Vagina (tissue), 2 donors: ENCODE measurements around the gene FOXA2.

ENCODE experiments used
- CTCF ChIP-seq, 3 experiments: fragments of 450-650 bp in 2 of 3; fragments of 200-600 bp in 1 of 3; sonication (generic) in 1 of 3; IDR thresholded peaks; one replicate each; pipeline ENCODE4 v1.5.1; 2017 to 2019; ENCODE audit warnings: antibody characterized with exemption in 3 of 3, mild to moderate bottlenecking in 2 of 3, moderate library complexity in 2 of 3
- POLR2A ChIP-seq, 2 donors: fragments of 450-650 bp; IDR thresholded peaks; one replicate each; pipeline ENCODE4 v1.6.1; 2017; ENCODE audit warnings: antibody characterized with exemption in 2 of 2, mild to moderate bottlenecking in 2 of 2, moderate library complexity in 2 of 2
- POLR2AphosphoS5 ChIP-seq, 2 donors: sonication (generic); formaldehyde crosslinking; IDR thresholded peaks; one replicate each; pipeline ENCODE4 v1.9.0; 2017; ENCODE audit warnings: antibody characterized with exemption in 2 of 2, mild to moderate bottlenecking in 2 of 2, low read depth in 1 of 2; ENCODE audit not compliant: insufficient read depth in 1 of 2

DNA sequence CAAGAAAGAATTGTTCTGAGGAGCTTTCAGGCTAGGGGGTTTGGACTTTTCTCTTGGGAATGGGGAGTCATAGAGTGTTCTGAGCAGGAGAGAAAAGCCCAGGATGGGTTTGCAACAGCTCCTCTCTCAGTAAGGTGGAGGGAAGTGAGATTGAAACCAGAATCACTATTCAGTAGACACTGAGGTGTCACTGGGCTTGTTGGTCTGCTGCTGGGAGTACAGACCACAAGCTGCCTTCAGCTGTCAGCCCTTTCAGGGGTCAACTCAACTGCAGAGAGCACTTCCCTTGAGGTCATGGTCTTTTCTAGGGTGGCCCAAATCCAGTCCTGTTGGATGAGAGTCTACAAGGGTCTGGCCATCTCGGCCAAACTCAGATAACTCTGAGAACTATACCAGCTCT lies 12.9 kb upstream of the FOXA2 start:
- no peak for TF ChIP-seq CTCF (IDR thresholded peaks at IDR 0.05)
- no peak for TF ChIP-seq POLR2A (IDR thresholded peaks at IDR 0.05)
- no peak for TF ChIP-seq POLR2AphosphoS5 (IDR thresholded peaks at IDR 0.05; ENCODE audit: insufficient read depth in 1 of 2, low read depth in 1 of 2)
